HepG2 (cell line): ENCODE measurements around the gene SMTNL1. TPM values are rescaled to one million over a fixed set of nuclear protein-coding genes. Genes with fewer than 3 reads are reported as not detected.

Source experiments
- ATF7 ChIP-seq, 2 experiments: fragments of 450-650 bp in 1 of 2; sonication (generic) in 1 of 2; formaldehyde crosslinking in 1 of 2; IDR thresholded peaks; 2 replicates each; pipeline versions ENCODE4 v1.4.0 to v1.6.1; 2016 to 2020; ENCODE audit warnings: antibody characterized with exemption in 1 of 2, mild to moderate bottlenecking in 1 of 2, missing genetic modification reagents in 1 of 2
- MTF2 ChIP-seq: sonication (generic); formaldehyde crosslinking; IDR thresholded peaks from 2 replicates; pipeline ENCODE4 v1.5.0; 2020; ENCODE audit warnings: missing genetic modification reagents, borderline replicate concordance
- NPAS2 ChIP-seq: sonication (generic); formaldehyde crosslinking; IDR thresholded peaks from 2 replicates; pipeline ENCODE4 v1.8.0; 2022; ENCODE audit warnings: mild to moderate bottlenecking, missing genetic modification reagents, borderline replicate concordance
- NR2F6 ChIP-seq, 2 experiments: IDR thresholded peaks; 2 replicates each; pipeline ENCODE4 v1.6.1; 2016; ENCODE audit warnings: antibody characterized with exemption in 1 of 2, mild to moderate bottlenecking in 1 of 2
- RBM39 ChIP-seq: fragments of 200-400 bp; formaldehyde crosslinking; IDR thresholded peaks from one replicate; pipeline ENCODE4 v1.6.1; 2018; ENCODE audit warnings: antibody characterized with exemption, mild to moderate bottlenecking, low read depth, low read length; ENCODE audit not compliant: poor library complexity, severe bottlenecking
- SCMH1 ChIP-seq: sonication (generic); formaldehyde crosslinking; IDR thresholded peaks from 2 replicates; pipeline ENCODE4 v1.9.0; 2021; ENCODE audit warnings: missing genetic modification reagents, mild to moderate bottlenecking, borderline replicate concordance
- SKI ChIP-seq: fragments of 450-650 bp; IDR thresholded peaks from one replicate; pipeline ENCODE4 v1.6.1; 2018; ENCODE audit warnings: mild to moderate bottlenecking; ENCODE audit not compliant: partially characterized antibody
- SSRP1 ChIP-seq: IDR thresholded peaks from 2 replicates; pipeline ENCODE4 v1.6.1; 2016; ENCODE audit warnings: control low read depth
- ZNF460 ChIP-seq: sonication (generic); formaldehyde crosslinking; IDR thresholded peaks from 2 replicates; pipeline ENCODE4 v1.5.1; 2020; ENCODE audit warnings: missing genetic modification reagents, mild to moderate bottlenecking, borderline replicate concordance
- ZNF546 ChIP-seq: sonication (generic); formaldehyde crosslinking; conservative IDR thresholded peaks from 2 replicates; pipeline ENCODE4 v1.8.1; 2023; ENCODE audit warnings: mild to moderate bottlenecking, missing genetic modification reagents
- ZNF768 ChIP-seq: sonication (generic); formaldehyde crosslinking; IDR thresholded peaks from 2 replicates; pipeline ENCODE4 v1.4.0; 2020; ENCODE audit warnings: missing genetic modification reagents
- ZNF841 ChIP-seq: sonication (generic); formaldehyde crosslinking; IDR thresholded peaks from 2 replicates; pipeline ENCODE4 v1.8.1; 2023; ENCODE audit warnings: missing genetic modification reagents, borderline replicate concordance
- polyA plus RNA-seq, 8 experiments: library from polyadenylated mRNA; depleted of rRNA in 3 of 8; stranded (reverse) in 7 of 8; unstranded in 1 of 8; fragments of >200 nt; fragmentation: Illumina TruSeq in 4 of 8; extraction: Trizol in 4 of 8; gene quantifications; 2 replicates each; pipeline versions ENCODE4 v1.2.1 to v1.2.3, GENCODE V29; 2011 to 2016; ENCODE audit warnings: low read depth in 4 of 8, missing spikeins in 1 of 8, mixed read lengths in 1 of 8; ENCODE audit not compliant: insufficient read depth in 1 of 8
- total RNA-seq, 5 experiments: library from RNA; depleted of rRNA; stranded (reverse); fragments of >200 nt; fragmentation: Illumina TruSeq; extraction: Trizol; gene quantifications; 2 replicates each; pipeline ENCODE4 v1.2.3, GENCODE V29; 2016; ENCODE audit warnings: low read depth in 1 of 5
- TF ChIP-seq, protein P1 (sequence below): sonication (generic); formaldehyde crosslinking; IDR thresholded peaks from 2 replicates; pipeline ENCODE4 v1.8.0; 2022; ENCODE audit warnings: mild to moderate bottlenecking, missing genetic modification reagents; ENCODE audit not compliant: insufficient replicate concordance
- TF ChIP-seq, protein P2 (sequence below): sonication (generic); formaldehyde crosslinking; conservative IDR thresholded peaks from 2 replicates; pipeline ENCODE4 v1.4.0; 2020; ENCODE audit warnings: mild to moderate bottlenecking, missing genetic modification reagents, moderate library complexity
- TF ChIP-seq, protein P3 (sequence below): sonication (generic); formaldehyde crosslinking; IDR thresholded peaks from 2 replicates; pipeline ENCODE4 v1.8.1; 2022; ENCODE audit warnings: low read depth, mild to moderate bottlenecking, missing genetic modification reagents
- TF ChIP-seq, protein P4 (sequence below): sonication (generic); formaldehyde crosslinking; IDR thresholded peaks from 2 replicates; pipeline ENCODE4 v1.4.0; 2020; ENCODE audit warnings: low read depth, missing genetic modification reagents

SMTNL1 gene
- total and polyA plus RNA-seq, 2 of the 13 experiments (the other 11 are each of a cell fraction or from before 2014, with no cell fraction given): 0.04 TPM; not detected in 1

DNA sequence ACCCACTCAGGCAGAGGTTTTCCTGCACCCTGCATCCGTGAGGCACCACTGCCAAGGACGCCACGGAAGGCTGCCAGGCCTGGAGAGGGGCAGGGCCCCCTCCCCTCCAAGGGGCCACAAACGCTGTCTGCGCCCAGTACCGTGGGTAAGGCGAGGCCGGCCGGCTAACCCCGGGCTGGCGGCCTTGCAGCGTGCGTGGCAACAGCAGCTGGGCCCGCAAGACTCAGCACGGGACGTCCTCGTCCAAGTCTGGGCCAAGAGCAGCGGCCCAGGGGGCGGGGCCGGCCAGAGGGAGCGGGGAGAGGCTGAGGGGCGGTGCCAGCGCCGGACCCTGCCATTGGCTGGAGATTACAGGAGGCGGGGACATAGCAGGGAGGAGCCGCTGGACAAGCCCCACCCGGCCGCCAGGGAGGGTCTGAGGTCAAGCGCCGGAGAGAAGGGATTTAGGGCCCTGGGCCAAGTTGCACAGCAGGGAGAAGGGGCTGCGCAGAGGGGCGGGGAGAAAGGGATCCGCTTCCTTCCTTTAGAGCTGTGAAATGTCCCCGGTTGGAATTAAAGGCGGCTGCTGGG lies 37.9 kb upstream of the SMTNL1 start (continued):
- 0 out of 2 replicates have a peak, but pooled peaks have one; percentile 15 for TF ChIP-seq ZNF768 (CRISPR knock-in tag)
- peak; percentile 42; the same call in 1 of the 2 replicates for TF ChIP-seq SSRP1 (CRISPR knock-in tag)
- no peak for TF ChIP-seq ATF7 (IDR thresholded peaks at IDR 0.05)
- TF ChIP-seq ATF7 (CRISPR knock-in tag; IDR thresholded peaks at IDR 0.05): no peak
- TF ChIP-seq NR2F6 (IDR thresholded peaks at IDR 0.05): peak; percentile 48; the same call in 1 of the 2 replicates
- 0 out of 2 replicates have a peak, but pooled peaks have one; percentile 23 for TF ChIP-seq NR2F6 (CRISPR knock-in tag; IDR thresholded peaks at IDR 0.05)
- TF ChIP-seq SKI: peak; percentile 29
- TF ChIP-seq ZNF546 (CRISPR knock-in tag): no peak
- TF ChIP-seq RBM39: peak; percentile 43
- TF ChIP-seq, protein P1, sequence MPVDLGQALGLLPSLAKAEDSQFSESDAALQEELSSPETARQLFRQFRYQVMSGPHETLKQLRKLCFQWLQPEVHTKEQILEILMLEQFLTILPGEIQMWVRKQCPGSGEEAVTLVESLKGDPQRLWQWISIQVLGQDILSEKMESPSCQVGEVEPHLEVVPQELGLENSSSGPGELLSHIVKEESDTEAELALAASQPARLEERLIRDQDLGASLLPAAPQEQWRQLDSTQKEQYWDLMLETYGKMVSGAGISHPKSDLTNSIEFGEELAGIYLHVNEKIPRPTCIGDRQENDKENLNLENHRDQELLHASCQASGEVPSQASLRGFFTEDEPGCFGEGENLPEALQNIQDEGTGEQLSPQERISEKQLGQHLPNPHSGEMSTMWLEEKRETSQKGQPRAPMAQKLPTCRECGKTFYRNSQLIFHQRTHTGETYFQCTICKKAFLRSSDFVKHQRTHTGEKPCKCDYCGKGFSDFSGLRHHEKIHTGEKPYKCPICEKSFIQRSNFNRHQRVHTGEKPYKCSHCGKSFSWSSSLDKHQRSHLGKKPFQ (CRISPR knock-in tag): no peak
- TF ChIP-seq, protein P2, sequence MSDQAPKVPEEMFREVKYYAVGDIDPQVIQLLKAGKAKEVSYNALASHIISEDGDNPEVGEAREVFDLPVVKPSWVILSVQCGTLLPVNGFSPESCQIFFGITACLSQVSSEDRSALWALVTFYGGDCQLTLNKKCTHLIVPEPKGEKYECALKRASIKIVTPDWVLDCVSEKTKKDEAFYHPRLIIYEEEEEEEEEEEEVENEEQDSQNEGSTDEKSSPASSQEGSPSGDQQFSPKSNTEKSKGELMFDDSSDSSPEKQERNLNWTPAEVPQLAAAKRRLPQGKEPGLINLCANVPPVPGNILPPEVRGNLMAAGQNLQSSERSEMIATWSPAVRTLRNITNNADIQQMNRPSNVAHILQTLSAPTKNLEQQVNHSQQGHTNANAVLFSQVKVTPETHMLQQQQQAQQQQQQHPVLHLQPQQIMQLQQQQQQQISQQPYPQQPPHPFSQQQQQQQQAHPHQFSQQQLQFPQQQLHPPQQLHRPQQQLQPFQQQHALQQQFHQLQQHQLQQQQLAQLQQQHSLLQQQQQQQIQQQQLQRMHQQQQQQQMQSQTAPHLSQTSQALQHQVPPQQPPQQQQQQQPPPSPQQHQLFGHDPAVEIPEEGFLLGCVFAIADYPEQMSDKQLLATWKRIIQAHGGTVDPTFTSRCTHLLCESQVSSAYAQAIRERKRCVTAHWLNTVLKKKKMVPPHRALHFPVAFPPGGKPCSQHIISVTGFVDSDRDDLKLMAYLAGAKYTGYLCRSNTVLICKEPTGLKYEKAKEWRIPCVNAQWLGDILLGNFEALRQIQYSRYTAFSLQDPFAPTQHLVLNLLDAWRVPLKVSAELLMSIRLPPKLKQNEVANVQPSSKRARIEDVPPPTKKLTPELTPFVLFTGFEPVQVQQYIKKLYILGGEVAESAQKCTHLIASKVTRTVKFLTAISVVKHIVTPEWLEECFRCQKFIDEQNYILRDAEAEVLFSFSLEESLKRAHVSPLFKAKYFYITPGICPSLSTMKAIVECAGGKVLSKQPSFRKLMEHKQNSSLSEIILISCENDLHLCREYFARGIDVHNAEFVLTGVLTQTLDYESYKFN (CRISPR knock-in tag): peak; percentile 50; the same call in 1 of the 2 replicates
- TF ChIP-seq, protein P3, sequence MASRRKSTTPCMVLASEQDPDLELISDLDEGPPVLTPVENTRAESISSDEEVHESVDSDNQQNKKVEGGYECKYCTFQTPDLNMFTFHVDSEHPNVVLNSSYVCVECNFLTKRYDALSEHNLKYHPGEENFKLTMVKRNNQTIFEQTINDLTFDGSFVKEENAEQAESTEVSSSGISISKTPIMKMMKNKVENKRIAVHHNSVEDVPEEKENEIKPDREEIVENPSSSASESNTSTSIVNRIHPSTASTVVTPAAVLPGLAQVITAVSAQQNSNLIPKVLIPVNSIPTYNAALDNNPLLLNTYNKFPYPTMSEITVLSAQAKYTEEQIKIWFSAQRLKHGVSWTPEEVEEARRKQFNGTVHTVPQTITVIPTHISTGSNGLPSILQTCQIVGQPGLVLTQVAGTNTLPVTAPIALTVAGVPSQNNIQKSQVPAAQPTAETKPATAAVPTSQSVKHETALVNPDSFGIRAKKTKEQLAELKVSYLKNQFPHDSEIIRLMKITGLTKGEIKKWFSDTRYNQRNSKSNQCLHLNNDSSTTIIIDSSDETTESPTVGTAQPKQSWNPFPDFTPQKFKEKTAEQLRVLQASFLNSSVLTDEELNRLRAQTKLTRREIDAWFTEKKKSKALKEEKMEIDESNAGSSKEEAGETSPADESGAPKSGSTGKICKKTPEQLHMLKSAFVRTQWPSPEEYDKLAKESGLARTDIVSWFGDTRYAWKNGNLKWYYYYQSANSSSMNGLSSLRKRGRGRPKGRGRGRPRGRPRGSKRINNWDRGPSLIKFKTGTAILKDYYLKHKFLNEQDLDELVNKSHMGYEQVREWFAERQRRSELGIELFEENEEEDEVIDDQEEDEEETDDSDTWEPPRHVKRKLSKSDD (CRISPR knock-in tag): no peak
- TF ChIP-seq ZNF841 (CRISPR knock-in tag): no peak
- TF ChIP-seq NPAS2 (CRISPR knock-in tag): no peak
- no peak for TF ChIP-seq MTF2 (CRISPR knock-in tag)
- no peak for TF ChIP-seq SCMH1 (CRISPR knock-in tag)
- TF ChIP-seq, protein P4, sequence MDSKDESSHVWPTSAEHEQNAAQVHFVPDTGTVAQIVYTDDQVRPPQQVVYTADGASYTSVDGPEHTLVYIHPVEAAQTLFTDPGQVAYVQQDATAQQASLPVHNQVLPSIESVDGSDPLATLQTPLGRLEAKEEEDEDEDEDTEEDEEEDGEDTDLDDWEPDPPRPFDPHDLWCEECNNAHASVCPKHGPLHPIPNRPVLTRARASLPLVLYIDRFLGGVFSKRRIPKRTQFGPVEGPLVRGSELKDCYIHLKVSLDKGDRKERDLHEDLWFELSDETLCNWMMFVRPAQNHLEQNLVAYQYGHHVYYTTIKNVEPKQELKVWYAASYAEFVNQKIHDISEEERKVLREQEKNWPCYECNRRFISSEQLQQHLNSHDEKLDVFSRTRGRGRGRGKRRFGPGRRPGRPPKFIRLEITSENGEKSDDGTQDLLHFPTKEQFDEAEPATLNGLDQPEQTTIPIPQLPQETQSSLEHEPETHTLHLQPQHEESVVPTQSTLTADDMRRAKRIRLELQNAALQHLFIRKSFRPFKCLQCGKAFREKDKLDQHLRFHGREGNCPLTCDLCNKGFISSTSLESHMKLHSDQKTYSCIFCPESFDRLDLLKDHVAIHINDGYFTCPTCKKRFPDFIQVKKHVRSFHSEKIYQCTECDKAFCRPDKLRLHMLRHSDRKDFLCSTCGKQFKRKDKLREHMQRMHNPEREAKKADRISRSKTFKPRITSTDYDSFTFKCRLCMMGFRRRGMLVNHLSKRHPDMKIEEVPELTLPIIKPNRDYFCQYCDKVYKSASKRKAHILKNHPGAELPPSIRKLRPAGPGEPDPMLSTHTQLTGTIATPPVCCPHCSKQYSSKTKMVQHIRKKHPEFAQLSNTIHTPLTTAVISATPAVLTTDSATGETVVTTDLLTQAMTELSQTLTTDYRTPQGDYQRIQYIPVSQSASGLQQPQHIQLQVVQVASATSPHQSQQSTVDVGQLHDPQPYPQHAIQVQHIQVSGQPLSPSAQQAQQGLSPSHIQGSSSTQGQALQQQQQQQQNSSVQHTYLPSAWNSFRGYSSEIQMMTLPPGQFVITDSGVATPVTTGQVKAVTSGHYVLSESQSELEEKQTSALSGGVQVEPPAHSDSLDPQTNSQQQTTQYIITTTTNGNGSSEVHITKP (CRISPR knock-in tag): 0 out of 2 replicates have a peak, but pooled peaks have one; percentile 53
- no peak for TF ChIP-seq ZNF460
